H1 (cell line): ENCODE measurements around the gene TTC13. TPM values are rescaled to one million over a fixed set of nuclear protein-coding genes. Genes with fewer than 3 reads are reported as not detected.

ENCODE experiments used
- CTCF ChIA-PET: fragments of 300-600 bp; sonication (Branson Sonifier 250); formaldehyde crosslinking; loops from one replicate; lab custom pipeline; 2021; ENCODE audit not compliant: partially characterized antibody; lab: Charles Lee
- POLR2A ChIA-PET: fragments of 300-600 bp; sonication (Branson Sonifier 250); formaldehyde crosslinking; loops from one replicate; lab custom pipeline; 2021; ENCODE audit warnings: inconsistent platforms; ENCODE audit not compliant: partially characterized antibody; lab: Charles Lee
- DNase-seq, 2 experiments: peaks; one replicate each; pipeline versions ENCODE4 v3.0.0 to v3.0.0-alpha.2; 2010 to 2022; ENCODE audit warnings: low spot score in 2 of 2, low read depth in 1 of 2, mixed read lengths in 1 of 2
- FAIRE-seq: peaks from 2 replicates; lab custom pipeline; 2011; peaks lifted over from hg19 to GRCh38; lab: Jason Lieb, UNC
- H2AFZ ChIP-seq: 2 replicates; pipeline ENCODE4 v1.8.1; 2012; ENCODE audit warnings: low read length, inconsistent platforms
- H2AK5ac ChIP-seq: 2 replicates; pipeline ENCODE4 v1.6.1; 2013; ENCODE audit warnings: low read depth, low read length
- H2BK120ac ChIP-seq: replicated peaks from 2 replicates; pipeline ENCODE3; 2013; ENCODE audit warnings: low read depth, low read length, inconsistent platforms
- H2BK12ac ChIP-seq: 2 replicates; pipeline ENCODE4 v1.6.1; 2013; ENCODE audit warnings: low read depth, low read length
- H2BK15ac ChIP-seq: 2 replicates; pipeline ENCODE4 v1.6.1; 2013; ENCODE audit warnings: low read length
- H2BK20ac ChIP-seq: 2 replicates; pipeline ENCODE4 v1.6.1; 2013; ENCODE audit warnings: low read length
- H2BK5ac ChIP-seq: 2 replicates; pipeline ENCODE4 v1.6.1; 2013; ENCODE audit warnings: low read depth, low read length
- H3K14ac ChIP-seq: 2 replicates; pipeline ENCODE4 v1.6.1; 2013; ENCODE audit warnings: inconsistent platforms; ENCODE audit not compliant: insufficient read length
- H3K18ac ChIP-seq: 2 replicates; pipeline ENCODE4 v1.6.1; 2013; ENCODE audit warnings: low read length; ENCODE audit errors: extremely low read depth
- H3K23ac ChIP-seq: 2 replicates; pipeline ENCODE4 v1.6.1; 2013; ENCODE audit warnings: inconsistent platforms; ENCODE audit not compliant: insufficient read length
- H3K23me2 ChIP-seq: 2 replicates; pipeline ENCODE4 v1.6.1; 2013; ENCODE audit warnings: low read depth, low read length
- H3K27ac ChIP-seq: 2 replicates; pipeline ENCODE4 v1.6.1; 2011; ENCODE audit warnings: low read depth, low read length, inconsistent platforms
- H3K27me3 ChIP-seq, 4 experiments: replicated peaks in 1 of 4; 1 replicate in 1 of 4; 2 replicates in 3 of 4; pipeline versions ENCODE4 v1.6.1 to v1.8.1; 2011 to 2013; ENCODE audit warnings: low read length in 3 of 4, mild to moderate bottlenecking in 3 of 4, inconsistent platforms in 2 of 4, mixed read lengths in 2 of 4, moderate library complexity in 1 of 4; ENCODE audit not compliant: control insufficient read depth in 3 of 4, insufficient read depth in 3 of 4; ENCODE audit errors: extremely low read depth in 1 of 4
- H3K36me3 ChIP-seq, 4 experiments: 2 replicates each; pipeline versions ENCODE4 v1.6.1 to v1.8.1; 2011 to 2013; ENCODE audit warnings: mild to moderate bottlenecking in 4 of 4, low read length in 3 of 4, moderate library complexity in 2 of 4, control low read depth in 1 of 4, inconsistent platforms in 1 of 4; ENCODE audit not compliant: insufficient read depth in 4 of 4, control insufficient read depth in 2 of 4
- H3K4ac ChIP-seq: replicated peaks from 2 replicates; pipeline ENCODE3; 2013; ENCODE audit warnings: low read length, low read depth, mixed read lengths, inconsistent platforms; ENCODE audit not compliant: insufficient read length
- H3K4me1 ChIP-seq, 4 experiments: replicated peaks in 1 of 4; 1 replicate in 1 of 4; 2 replicates in 3 of 4; pipeline versions ENCODE4 v1.6.1 to v1.8.1; 2011 to 2013; ENCODE audit warnings: low read length in 3 of 4, inconsistent platforms in 2 of 4, mixed read lengths in 1 of 4; ENCODE audit not compliant: insufficient read depth in 4 of 4, control insufficient read depth in 3 of 4
- H3K4me2 ChIP-seq, 2 experiments: 2 replicates each; pipeline versions ENCODE4 v1.6.1 to v1.8.1; 2011 to 2013; ENCODE audit warnings: low read depth in 2 of 2, low read length in 2 of 2, control low read depth in 1 of 2, inconsistent platforms in 1 of 2, mild to moderate bottlenecking in 1 of 2; ENCODE audit not compliant: insufficient read depth in 1 of 2
- H3K4me3 ChIP-seq, 4 experiments: fragments of 200-600, 300-600 bp in 1 of 4; sonication (generic), shearing (Covaris generic), sonication (Bioruptor Twin) in 1 of 4; 2 replicates each; pipeline versions ENCODE4 v1.5.1 to v1.8.1; 2011 to 2016; ENCODE audit warnings: low read length in 4 of 4, low read depth in 3 of 4, control low read depth in 2 of 4, inconsistent platforms in 2 of 4, mild to moderate bottlenecking in 2 of 4, mixed read lengths in 1 of 4, moderate library complexity in 1 of 4; ENCODE audit not compliant: insufficient read depth in 2 of 4; ENCODE audit errors: extremely low read depth in 1 of 4
- H3K56ac ChIP-seq: replicated peaks from 2 replicates; pipeline ENCODE3; 2013; ENCODE audit warnings: low read depth, mild to moderate bottlenecking, mixed read lengths, low read length, inconsistent platforms; ENCODE audit not compliant: insufficient read length
- H3K79me1 ChIP-seq: 2 replicates; pipeline ENCODE4 v1.6.1; 2013; ENCODE audit warnings: low read depth, low read length, control low read depth
- H3K79me2 ChIP-seq, 2 experiments: 2 replicates each; pipeline versions ENCODE4 v1.6.1 to v1.8.1; 2012 to 2013; ENCODE audit warnings: low read length in 2 of 2, mild to moderate bottlenecking in 2 of 2, inconsistent platforms in 1 of 2; ENCODE audit not compliant: insufficient read depth in 2 of 2, control insufficient read depth in 1 of 2
- H3K9ac ChIP-seq, 4 experiments: replicated peaks in 1 of 4; 1 replicate in 1 of 4; 2 replicates in 3 of 4; pipeline versions ENCODE4 v1.6.1 to v1.8.1; 2011 to 2013; ENCODE audit warnings: low read depth in 3 of 4, low read length in 3 of 4, control low read depth in 2 of 4, mild to moderate bottlenecking in 2 of 4, moderate library complexity in 2 of 4, inconsistent platforms in 1 of 4; ENCODE audit errors: extremely low read depth in 1 of 4
- H3K9me3 ChIP-seq, 2 experiments: 2 replicates each; pipeline versions ENCODE4 v1.6.1 to v1.8.1; 2012 to 2013; ENCODE audit warnings: mild to moderate bottlenecking in 2 of 2, moderate library complexity in 2 of 2, control low read depth in 1 of 2, inconsistent platforms in 1 of 2, low read depth in 1 of 2, low read length in 1 of 2, mixed read lengths in 1 of 2; ENCODE audit not compliant: insufficient read depth in 2 of 2
- H4K20me1 ChIP-seq, 2 experiments: replicated peaks in 1 of 2; 2 replicates each; pipeline versions ENCODE3 to v1.8.1; 2011 to 2013; ENCODE audit warnings: inconsistent platforms in 2 of 2, low read length in 2 of 2, mild to moderate bottlenecking in 1 of 2; ENCODE audit not compliant: insufficient read depth in 2 of 2, control insufficient read depth in 1 of 2
- H4K5ac ChIP-seq: 2 replicates; pipeline ENCODE4 v1.6.1; 2013; ENCODE audit warnings: low read length, low read depth, mixed read lengths, inconsistent platforms; ENCODE audit not compliant: insufficient read length
- H4K8ac ChIP-seq: 2 replicates; pipeline ENCODE4 v1.8.0; 2013; ENCODE audit warnings: mild to moderate bottlenecking, moderate library complexity, low read length, inconsistent platforms; ENCODE audit not compliant: insufficient read depth; ENCODE audit errors: extremely low read depth
- H4K91ac ChIP-seq: replicated peaks from 2 replicates; pipeline ENCODE3; 2013; ENCODE audit warnings: low read length, mixed read lengths, inconsistent platforms; ENCODE audit not compliant: insufficient read length
- BACH1 ChIP-seq: IDR thresholded peaks from 2 replicates; pipeline ENCODE4 v1.6.1; 2012; ENCODE audit warnings: low read length, improper control_type of control experiment
- BCL11A ChIP-seq, 2 experiments: IDR thresholded peaks; one replicate each; pipeline ENCODE4 v1.6.1; 2011; ENCODE audit warnings: low read depth in 2 of 2, low read length in 2 of 2, mild to moderate bottlenecking in 2 of 2
- CBX8 ChIP-seq: fragments of 300-800, 300-1000 bp; sonication (generic); IDR thresholded peaks from 2 replicates; pipeline ENCODE4 v1.7.1; 2016; ENCODE audit warnings: low read depth, low read length, borderline replicate concordance
- MAFK ChIP-seq: IDR thresholded peaks from 2 replicates; pipeline ENCODE4 v1.6.1; 2012; ENCODE audit warnings: low read depth, mild to moderate bottlenecking, improper control_type of control experiment, low read length
- POLR2AphosphoS5 ChIP-seq: IDR thresholded peaks from 2 replicates; pipeline ENCODE4 v1.6.1; 2011; ENCODE audit warnings: low read depth, low read length
- SP1 ChIP-seq: IDR thresholded peaks from 2 replicates; pipeline ENCODE4 v1.6.1; 2011; ENCODE audit warnings: low read depth, low read length
- TAF7 ChIP-seq: optimal IDR thresholded peaks from 2 replicates; pipeline ENCODE3; 2011; ENCODE audit warnings: low read depth, mild to moderate bottlenecking, inconsistent platforms, low read length, moderate library complexity, borderline replicate concordance
- TEAD4 ChIP-seq: IDR thresholded peaks from 2 replicates; pipeline ENCODE4 v1.6.1; 2012; ENCODE audit warnings: low read depth, low read length, inconsistent platforms, mixed read lengths
- WGBS, 2 experiments: shearing (Covaris generic) in 1 of 2; methylation state at CpG; one replicate each; pipeline versions ENCODE4 v1.1.6 to v1.1.7; 2013 to 2015; ENCODE audit warnings: low lambda C conversion rate in 2 of 2, mixed read lengths in 2 of 2, inconsistent platforms in 1 of 2, low coverage in 1 of 2, missing lambda C conversion rate in 1 of 2; ENCODE audit not compliant: insufficient replicate concordance in 2 of 2, insufficient coverage in 1 of 2, insufficient read length in 1 of 2; ENCODE audit errors: extremely low coverage in 1 of 2, missing lambda C conversion rate in 1 of 2; 5-methylcytosine and 5-hydroxymethylcytosine counted together
- polyA plus RNA-seq, 7 experiments: library from polyadenylated mRNA; depleted of rRNA in 3 of 7; stranded (reverse) in 5 of 7; unstranded in 2 of 7; fragments of >200 nt in 5 of 7; fragments of 200-250 nt in 2 of 7; gene quantifications; 1 replicate in 5 of 7; 2 replicates in 1 of 7; 4 replicates in 1 of 7; pipeline versions ENCODE4 v1.2.1 to v1.2.3, GENCODE V29; 2011 to 2013; ENCODE audit warnings: missing spikeins in 2 of 7, mixed read lengths in 2 of 7
- total RNA-seq: library from RNA; stranded (reverse); fragmentation: NEBNext Ultra II Directional; extraction: Animal tissue kit (Norgen Biotek cat#: 25700); gene quantifications from 2 replicates; pipeline ENCODE4 v1.2.1, GENCODE V29; 2021

The TTC13 gene
- total and polyA plus RNA-seq, 2 of the 8 experiments (the other 6 are each of a cell fraction or from before 2014, with no cell fraction given), result 3.1 to 7.1 TPM

DNA sequence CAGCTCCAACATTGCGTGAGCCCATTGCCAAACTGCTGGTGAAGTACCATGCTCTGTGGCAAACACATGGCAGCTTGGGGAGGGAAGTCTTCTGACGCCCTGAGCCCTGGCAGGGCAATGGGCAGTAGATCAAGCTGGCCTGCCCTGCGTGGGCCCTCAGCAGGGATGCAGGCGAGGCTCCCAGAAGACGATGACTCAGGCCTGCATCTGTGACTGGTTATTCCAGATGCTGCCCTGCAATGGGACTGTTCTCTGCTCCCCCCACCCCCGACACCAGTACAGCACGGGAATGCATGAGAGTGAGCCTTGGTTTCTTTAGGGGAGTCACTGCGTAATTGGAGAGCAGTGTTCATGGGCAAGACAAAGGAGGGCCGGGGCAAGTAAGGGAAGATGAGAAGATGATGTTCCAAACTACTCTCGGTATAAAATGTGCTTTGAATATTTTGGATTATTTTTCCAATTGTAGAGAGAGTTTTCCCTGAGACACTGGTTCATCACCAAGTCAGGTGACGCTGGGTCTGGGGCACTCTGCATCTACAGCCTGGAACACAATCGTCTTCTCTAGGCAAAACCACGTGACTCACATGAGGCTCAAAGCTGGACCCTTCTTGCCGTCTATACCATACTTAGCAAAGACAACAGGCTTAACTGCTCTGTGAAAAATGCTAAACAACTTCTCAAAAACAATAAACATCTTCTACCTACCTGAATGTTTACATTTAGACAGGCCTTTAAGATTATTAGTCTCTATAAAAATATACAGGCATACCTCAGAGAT is 101.3 kb downstream of the TTC13 start:
- Histone ChIP-seq H3K14ac (no peak overlapping the region), H3K79me2 (no peaks in the 10 kb centered on the region), H4K20me1 (no peaks in the 10 kb centered on the region), H4K91ac (no peak overlapping the region), H2BK20ac (no peak overlapping the region), H3K27ac (no peak overlapping the region), H4K8ac (no peak overlapping the region), H3K4me2 (no peak overlapping the region), H3K9me3 (no peaks in the 10 kb centered on the region), H3K27me3 (no peaks in the 10 kb centered on the region), H2AFZ (no peak overlapping the region), H2BK15ac (no peak overlapping the region), H3K23me2 (no peaks in the 10 kb centered on the region), H2BK5ac (no peak overlapping the region), H4K5ac (no peak overlapping the region), H3K23ac (no peak overlapping the region), H3K56ac (no peak overlapping the region), H3K4me3 (no peak overlapping the region), H3K9ac (no peak overlapping the region; a peak in 2 of 7 replicates), H3K36me3 (no peaks in the 10 kb centered on the region), H2AK5ac (no peak overlapping the region), H2BK12ac (no peak overlapping the region), H3K79me1 (no peaks in the 10 kb centered on the region), H2BK120ac (no peak overlapping the region), H3K18ac (no peak overlapping the region; the same call in 1 of the 2 replicates), H3K4me1 (peaks cover 0 to 6% (median 4%) of the 10 kb centered on the region in 4 experiments; a peak in 4 of 7 replicates), H3K4ac (no peak overlapping the region)
- DNase-seq (no peak), FAIRE-seq (no peak)
- 87% methylated on average over 14 of the region's 14 CpGs; no CpG with 5 or more reads in 1 of the 2 experiments for WGBS, 2 experiments
- no peak for TF ChIP-seq MAFK
- no peak for TF ChIP-seq POLR2AphosphoS5
- no peak for TF ChIP-seq CBX8
- TF ChIP-seq TEAD4, result no peak
- no peak for TF ChIP-seq BCL11A (IDR thresholded peaks at IDR 0.05; ENCODE audit: low read depth in 2 of 2, low read length in 2 of 2)
- no peak for TF ChIP-seq BACH1
- TF ChIP-seq TAF7, result no peak
- TF ChIP-seq SP1, result no peak
- CTCF ChIA-PET, result interaction anchor here (1.8 kb wide), 1 partner anchor 24 kb away, joined by 4 read pairs; no protein-coding TSS in a partner anchor
- POLR2A ChIA-PET, result interaction anchor here (2.3 kb wide), 1 partner anchor 8 kb away, joined by 8 read pairs; no protein-coding TSS in a partner anchor
